HEK293T (cell line): ENCODE measurements around the gene SMIM11.

Experiments used
- BHLHE40 ChIP-seq: fragments of 450-650 bp; IDR thresholded peaks from 2 replicates; pipeline ENCODE4 v1.6.1; 2016; ENCODE audit warnings: mild to moderate bottlenecking, moderate library complexity, borderline replicate concordance
- CTBP1 ChIP-seq: fragments of 450-650 bp; IDR thresholded peaks from 2 replicates; pipeline ENCODE4 v1.6.1; 2016; ENCODE audit warnings: borderline replicate concordance
- ELF4 ChIP-seq: fragments of 450-650 bp; IDR thresholded peaks from 2 replicates; pipeline ENCODE4 v1.6.1; 2017; ENCODE audit warnings: antibody characterized with exemption
- FOXA1 ChIP-seq: fragments of 450-650 bp; IDR thresholded peaks from 2 replicates; pipeline ENCODE4 v1.6.1; 2016; ENCODE audit warnings: mild to moderate bottlenecking
- FOXM1 ChIP-seq: fragments of 450-650 bp; IDR thresholded peaks from 2 replicates; pipeline ENCODE4 v1.6.1; 2017; ENCODE audit warnings: mild to moderate bottlenecking, borderline replicate concordance
- HDGF ChIP-seq: fragments of 450-650 bp; IDR thresholded peaks from 2 replicates; pipeline ENCODE4 v1.6.1; 2017; ENCODE audit warnings: antibody characterized with exemption, borderline replicate concordance
- L3MBTL2 ChIP-seq: fragments of 450-650 bp; conservative IDR thresholded peaks from 2 replicates; pipeline ENCODE4 v1.6.1; 2016; ENCODE audit warnings: mild to moderate bottlenecking
- NFRKB ChIP-seq: fragments of 450-650 bp; IDR thresholded peaks from 2 replicates; pipeline ENCODE4 v1.6.1; 2016; ENCODE audit warnings: mild to moderate bottlenecking, moderate library complexity
- PKNOX1 ChIP-seq: fragments of 450-650 bp; IDR thresholded peaks from 2 replicates; pipeline ENCODE4 v1.6.1; 2016
- SP1 ChIP-seq: fragments of 450-650 bp; IDR thresholded peaks from 2 replicates; pipeline ENCODE4 v1.6.1; 2017
- SUZ12 ChIP-seq: fragments of 450-650 bp; IDR thresholded peaks from 2 replicates; pipeline ENCODE4 v1.6.1; 2016; ENCODE audit warnings: mild to moderate bottlenecking
- TARDBP ChIP-seq: fragments of 450-650 bp; IDR thresholded peaks from 2 replicates; pipeline ENCODE4 v1.6.1; 2016
- ZNF384 ChIP-seq: fragments of 450-650 bp; IDR thresholded peaks from 2 replicates; pipeline ENCODE4 v1.6.1; 2016

DNA sequence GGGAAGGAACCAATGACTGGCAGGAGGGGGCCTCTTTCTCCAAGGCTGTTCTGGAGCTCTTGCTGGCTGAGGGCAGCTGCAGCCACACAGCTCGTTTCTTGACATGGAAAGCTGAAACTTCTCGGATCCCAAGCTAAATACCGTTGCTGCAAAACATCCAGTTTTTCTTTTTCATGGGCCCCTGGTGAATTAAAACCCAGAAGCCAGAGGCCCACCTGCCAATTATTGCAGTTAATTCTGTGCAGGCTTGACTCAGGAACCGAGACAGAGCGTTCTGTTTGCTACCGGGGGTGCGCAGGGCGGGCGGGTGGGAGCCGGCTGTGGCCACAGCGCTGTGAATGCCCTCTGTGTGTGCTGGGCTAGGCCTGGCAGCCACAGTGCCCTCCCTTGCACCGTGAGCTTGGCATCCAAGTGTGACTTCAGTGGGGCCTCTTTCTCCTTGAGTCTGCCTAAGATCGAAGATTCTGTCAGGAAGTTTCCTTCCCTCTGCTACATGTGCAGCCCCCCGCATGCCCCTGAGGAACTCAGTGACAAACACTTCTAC, 31.4 kb upstream of the SMIM11 start:
- TF ChIP-seq FOXM1 = no peak
- no peak for TF ChIP-seq TARDBP
- no peak for TF ChIP-seq SP1
- no peak for TF ChIP-seq PKNOX1
- TF ChIP-seq SUZ12 = no peak
- no peak for TF ChIP-seq BHLHE40
- no peak for TF ChIP-seq L3MBTL2
- no peak for TF ChIP-seq ZNF384
- no peak for TF ChIP-seq ELF4
- no peak for TF ChIP-seq FOXA1
- no peak for TF ChIP-seq HDGF
- no peak for TF ChIP-seq CTBP1
- no peak for TF ChIP-seq NFRKB
